Testis (tissue), 2 donors: Measurements from ENCODE around the gene GDPD5.

Source experiments
- POLR2A ChIP-seq: fragments of 450-650 bp; IDR thresholded peaks from one replicate; pipeline ENCODE4 v1.6.1; 2017; ENCODE audit warnings: antibody characterized with exemption, mild to moderate bottlenecking, moderate library complexity
- TF ChIP-seq, protein P1 (sequence below), 3 experiments: fragments of 450-650 bp in 2 of 3; fragments of 200-600 bp in 1 of 3; sonication (generic) in 1 of 3; IDR thresholded peaks; one replicate each; pipeline ENCODE4 v1.5.1; 2016 to 2019; ENCODE audit warnings: antibody characterized with exemption in 3 of 3, mild to moderate bottlenecking in 2 of 3, moderate library complexity in 1 of 3

- TF ChIP-seq POLR2A, result no peak
- TF ChIP-seq, protein P1, sequence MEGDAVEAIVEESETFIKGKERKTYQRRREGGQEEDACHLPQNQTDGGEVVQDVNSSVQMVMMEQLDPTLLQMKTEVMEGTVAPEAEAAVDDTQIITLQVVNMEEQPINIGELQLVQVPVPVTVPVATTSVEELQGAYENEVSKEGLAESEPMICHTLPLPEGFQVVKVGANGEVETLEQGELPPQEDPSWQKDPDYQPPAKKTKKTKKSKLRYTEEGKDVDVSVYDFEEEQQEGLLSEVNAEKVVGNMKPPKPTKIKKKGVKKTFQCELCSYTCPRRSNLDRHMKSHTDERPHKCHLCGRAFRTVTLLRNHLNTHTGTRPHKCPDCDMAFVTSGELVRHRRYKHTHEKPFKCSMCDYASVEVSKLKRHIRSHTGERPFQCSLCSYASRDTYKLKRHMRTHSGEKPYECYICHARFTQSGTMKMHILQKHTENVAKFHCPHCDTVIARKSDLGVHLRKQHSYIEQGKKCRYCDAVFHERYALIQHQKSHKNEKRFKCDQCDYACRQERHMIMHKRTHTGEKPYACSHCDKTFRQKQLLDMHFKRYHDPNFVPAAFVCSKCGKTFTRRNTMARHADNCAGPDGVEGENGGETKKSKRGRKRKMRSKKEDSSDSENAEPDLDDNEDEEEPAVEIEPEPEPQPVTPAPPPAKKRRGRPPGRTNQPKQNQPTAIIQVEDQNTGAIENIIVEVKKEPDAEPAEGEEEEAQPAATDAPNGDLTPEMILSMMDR (IDR thresholded peaks at IDR 0.05), result no peak
Observed at GRCh38 chr11:75487365-75487764, 38.4 kb downstream of the GDPD5 start.
